HL-60 (cell line): ENCODE results near the gene SLC25A21.

Experiments
- CTCF ChIP-seq: IDR thresholded peaks from one replicate; pipeline ENCODE4 v1.5.1; 2011; ENCODE audit warnings: low read length, control low read depth, inconsistent platforms; ENCODE audit not compliant: insufficient read depth
- GABPA ChIP-seq: IDR thresholded peaks from 2 replicates; pipeline ENCODE4 v1.6.1; 2012; ENCODE audit warnings: low read depth
- POLR2AphosphoS5 ChIP-seq: IDR thresholded peaks from 2 replicates; pipeline ENCODE4 v1.6.1; 2012; ENCODE audit warnings: low read depth
- REST ChIP-seq: IDR thresholded peaks from 2 replicates; pipeline ENCODE4 v1.6.1; 2012; ENCODE audit warnings: low read depth; ENCODE audit not compliant: insufficient replicate concordance
- SPI1 ChIP-seq: IDR thresholded peaks from 2 replicates; pipeline ENCODE4 v1.6.1; 2012; ENCODE audit warnings: low read depth, mild to moderate bottlenecking, borderline replicate concordance

- no peak for TF ChIP-seq CTCF
- no peak for TF ChIP-seq GABPA
- TF ChIP-seq POLR2AphosphoS5: no peak
- no peak for TF ChIP-seq REST
- TF ChIP-seq SPI1: no peak
These were observed 201.0 kb downstream of the SLC25A21 start for GRCh38 chr14:36971263-36971855.
